ENCODE results near the gene PROZ.

Gene PROZ

DNA sequence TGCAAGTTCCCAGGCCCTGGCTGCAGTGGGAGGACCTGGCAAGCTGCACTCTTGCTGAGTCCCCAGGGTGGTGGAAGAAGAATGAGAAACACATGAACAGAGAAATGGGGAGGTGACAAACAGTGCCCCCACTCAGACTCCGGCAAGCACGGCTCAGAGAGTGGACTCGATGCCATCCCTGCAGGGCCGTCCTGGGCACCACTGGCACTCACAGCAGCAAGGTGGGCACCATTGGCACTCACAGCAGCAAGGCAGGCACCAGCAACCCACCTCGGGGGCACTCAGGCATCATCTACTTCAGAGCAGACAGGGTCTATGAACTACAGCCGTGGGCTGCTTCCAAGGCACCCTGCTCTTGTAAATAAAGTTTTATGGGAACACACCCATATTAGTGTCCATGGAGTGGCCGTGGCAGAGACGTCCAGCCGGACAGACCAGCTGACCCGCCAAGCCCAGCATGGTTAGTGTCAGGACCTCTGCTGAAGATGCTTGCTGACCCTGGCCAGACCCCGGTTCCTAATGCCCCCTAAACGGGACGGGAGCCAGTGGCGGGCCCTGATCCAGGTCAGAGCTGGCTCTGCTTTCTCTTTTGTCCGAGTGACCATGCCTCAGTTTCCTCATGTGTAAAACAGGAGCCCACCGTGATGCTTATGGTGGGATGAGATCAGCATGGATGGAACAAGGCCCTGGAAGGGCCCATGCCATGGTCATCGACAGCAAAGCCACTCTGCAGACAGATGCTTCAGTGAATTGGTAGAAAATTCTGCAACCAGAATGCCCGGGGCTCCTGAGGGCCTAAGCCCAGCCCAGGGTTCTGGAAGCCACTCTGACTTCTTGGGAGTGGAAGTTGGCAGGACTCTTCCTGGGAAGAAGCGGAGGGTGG is 37.9 kb upstream of the PROZ start:
- DNase-seq: no peak

DNA sequence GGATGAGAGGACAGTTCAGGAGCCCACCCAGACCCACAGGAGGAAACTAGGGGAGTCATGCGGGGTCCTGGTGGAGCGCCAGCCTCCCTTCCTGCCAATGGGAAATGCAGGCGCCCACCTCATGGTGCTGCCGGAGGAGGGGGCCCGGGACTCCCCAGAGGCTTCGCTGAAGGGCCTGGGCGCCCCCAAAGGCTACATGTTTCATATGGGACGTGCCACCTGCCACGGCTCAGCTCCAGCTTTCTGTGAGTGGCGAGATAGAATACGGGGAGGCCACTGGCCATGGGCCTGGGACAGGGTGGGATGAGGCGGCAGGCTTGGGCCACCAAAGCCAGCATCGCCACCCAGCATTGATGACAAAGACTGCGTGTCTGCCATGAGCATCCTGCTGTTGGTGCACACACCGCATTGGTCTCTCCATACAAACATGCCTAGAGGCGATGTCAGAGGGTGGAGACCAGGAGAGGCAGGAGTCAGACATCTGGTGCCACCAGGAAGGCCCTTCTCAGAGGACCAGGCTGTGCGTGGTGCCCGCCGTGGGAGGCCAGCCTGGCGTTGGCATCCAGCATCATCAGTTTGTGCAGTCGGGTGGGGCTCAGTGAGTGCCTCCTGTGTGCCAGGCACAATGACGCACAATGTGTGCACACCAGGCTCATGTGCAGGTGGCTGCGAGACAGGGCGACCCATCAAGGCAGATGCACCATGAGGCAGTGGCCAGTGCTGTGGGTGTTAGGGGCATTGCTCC is 37.1 kb upstream of the PROZ start:
- DNase-seq: no peak

DNA sequence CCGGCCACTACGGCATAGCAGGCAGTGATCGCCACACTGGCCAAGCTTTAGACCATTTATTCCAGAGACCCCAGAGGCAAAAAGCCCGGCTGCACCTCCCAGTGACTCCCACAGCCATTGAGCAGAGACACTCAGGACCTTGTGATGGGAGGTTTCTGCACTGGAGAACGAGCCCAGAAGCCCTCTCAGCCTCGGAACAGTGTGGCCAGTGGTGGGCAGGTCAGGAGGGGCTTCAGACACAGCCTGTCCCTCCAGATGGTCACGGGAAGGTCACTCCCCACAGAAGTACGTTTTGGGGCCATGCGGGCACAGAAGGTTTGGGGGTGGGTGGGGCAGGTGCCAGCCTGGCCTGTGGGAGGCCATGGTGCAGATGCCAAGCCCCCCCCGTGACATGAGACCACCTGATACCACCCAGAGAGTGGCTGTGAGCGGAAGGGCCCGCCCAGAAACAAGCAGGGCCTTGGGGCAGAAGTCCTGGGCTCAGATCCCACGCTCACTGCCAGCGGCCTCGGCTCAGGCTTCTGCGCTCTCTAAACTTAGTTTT is 36.4 kb upstream of the PROZ start:
- DNase-seq: no peak

DNA sequence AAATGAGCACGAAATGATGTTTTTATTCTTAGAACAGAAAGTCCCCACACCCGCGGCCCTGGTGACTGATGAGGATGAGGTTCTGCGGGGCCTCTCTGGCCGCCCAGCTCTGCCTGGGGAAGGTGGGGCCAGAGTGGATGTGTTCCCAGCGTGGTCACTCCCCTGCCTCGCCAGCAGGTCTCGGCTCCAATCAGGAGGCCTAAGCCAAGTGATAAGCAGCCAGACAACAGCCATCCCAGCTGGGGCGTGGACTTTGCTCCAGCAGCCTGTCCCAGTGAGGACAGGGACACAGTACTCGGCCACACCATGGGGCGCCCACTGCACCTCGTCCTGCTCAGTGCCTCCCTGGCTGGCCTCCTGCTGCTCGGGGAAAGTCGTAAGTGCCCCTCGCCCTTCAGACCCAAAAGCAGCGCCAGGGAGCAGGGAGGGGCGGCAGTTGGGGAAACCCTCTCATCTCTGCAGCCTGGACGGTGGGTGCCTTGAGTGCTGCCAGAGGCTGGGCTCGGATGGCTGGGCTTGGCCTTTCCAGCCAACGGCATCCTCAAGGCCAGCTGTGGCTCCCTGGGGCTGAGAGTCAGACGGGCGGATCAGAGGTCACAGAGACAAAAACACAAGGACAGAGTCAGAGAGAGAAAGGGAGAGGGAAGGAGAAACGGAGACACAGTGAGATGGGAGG is 35.8 kb upstream of the PROZ start, which contains the start of gene F10:
Gene F10 (plus strand): TSS at position 250 of the 676 bp plus-strand sequence. CDS start 57 bp downstream, at position 307.
- no peak for DNase-seq

DNA sequence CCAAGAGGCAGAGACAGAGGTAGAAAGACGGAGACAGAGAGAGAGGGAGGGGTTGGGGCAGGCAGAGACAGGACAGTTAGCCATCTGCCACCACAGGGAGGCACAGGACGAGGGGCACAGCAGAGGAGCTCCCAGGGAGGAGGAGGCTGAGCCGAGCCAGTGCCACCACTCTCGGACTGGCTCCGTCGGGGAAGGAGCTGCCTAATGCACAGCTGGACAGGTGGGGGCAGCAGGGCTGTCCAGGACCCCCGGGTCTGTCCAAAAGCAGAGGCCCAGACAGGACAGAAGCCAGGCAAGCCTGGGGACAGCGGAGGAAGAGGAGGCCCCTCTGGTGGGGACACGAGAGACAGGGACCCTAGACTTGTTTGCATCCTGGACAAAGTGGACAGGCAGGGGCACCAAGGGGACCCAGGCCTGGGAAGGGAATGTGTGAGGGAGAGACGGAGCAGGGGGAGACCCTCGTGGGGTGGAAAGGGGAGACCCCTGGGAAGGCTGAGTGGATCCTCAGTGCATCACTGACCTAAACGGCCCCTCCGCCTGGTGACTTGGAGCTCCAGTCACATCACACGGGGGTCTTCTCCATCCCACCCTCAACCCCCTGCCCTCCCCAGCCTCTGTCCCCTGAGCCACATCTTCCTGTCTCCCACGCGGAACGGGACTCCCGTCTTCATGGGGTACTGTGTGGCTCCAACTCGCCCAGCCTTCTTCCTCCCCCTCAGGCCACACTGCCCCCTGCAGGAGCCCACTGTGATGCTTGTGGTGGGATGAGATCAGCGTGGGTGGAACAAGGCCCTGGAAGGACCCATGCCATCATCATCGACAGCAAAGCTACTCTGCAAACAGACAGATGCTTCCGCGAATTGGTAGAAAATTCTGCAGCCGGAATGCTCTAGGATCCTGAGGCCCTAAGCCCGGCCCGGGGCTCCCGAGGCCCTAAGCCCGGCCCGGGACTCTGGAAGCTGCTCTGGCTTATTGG is 34.9 kb upstream of the PROZ start:
- no peak for DNase-seq

DNA sequence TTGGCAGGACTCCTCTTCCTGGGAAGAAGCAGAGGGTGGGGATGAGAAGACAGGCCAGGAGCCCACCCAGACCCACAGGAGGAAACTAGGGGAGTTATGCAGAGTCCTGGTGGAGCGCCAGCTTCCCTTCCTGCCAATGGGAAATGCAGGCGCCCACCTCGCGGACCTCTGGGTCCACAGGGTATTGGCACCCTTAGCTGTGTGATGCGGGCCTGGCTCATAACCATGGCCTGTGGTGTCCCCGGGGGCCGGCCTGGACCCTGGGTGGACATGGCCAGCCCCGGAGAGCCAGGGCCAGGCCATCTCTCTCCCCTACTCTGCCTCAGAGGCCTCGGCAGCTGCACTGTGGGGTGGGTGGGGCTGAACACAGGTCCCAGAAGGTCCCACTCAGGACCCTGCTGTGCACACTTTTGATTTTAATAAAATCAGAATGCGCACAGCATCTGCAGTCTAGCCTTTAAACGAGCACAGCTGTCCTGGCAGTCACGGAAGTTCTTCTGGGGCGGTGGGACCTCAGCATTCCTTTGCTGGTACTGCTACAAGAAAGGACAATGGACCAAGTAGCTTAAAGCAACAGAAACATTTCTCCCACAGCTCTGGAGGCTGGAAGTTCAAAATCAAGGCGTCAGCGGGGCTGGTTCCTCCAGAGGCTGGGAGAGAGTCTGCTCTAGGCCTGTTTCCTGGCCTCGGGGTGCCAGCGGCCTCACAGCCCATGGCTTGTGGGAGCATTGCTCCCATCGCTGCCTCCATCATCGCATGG is 34.1 kb upstream of the PROZ start:
- DNase-seq: no peak

DNA sequence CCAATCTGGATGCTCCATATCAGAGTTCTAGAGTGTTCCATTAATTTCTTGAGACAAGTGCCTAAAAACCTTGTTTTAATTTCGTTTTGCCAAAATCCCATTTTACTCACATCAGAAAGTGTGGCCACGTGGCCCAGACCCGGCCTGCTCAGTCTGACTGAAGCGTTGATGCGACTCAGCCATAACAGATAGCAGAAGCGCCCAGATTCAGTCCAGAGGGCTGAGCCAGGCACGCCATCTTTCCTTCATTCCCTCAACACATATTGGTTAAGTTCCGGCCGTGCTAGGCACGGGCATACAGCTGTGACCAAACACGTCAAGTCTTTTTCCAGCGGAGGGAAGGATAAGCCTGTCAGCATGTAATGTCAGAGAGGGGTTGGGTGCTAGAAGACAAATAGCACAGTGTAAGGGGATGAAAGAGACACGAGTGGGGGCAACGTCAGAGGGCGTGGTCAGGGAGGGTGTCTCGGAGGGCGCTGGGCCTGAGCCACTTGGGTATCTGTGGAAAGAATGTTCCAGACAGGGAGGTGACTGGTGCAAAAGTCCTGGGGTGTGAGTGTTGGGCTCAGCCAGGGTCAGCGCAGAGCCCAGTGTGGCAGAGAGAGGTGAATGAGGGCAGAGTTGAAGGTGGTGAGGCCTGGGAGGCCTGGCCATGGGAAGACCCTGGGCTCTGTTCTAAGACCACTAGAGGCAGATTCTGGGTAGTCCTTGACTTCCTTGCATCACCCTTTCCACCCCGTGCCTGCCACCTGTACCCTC is 32.8 kb upstream of the PROZ start:
- DNase-seq: no peak

DNA sequence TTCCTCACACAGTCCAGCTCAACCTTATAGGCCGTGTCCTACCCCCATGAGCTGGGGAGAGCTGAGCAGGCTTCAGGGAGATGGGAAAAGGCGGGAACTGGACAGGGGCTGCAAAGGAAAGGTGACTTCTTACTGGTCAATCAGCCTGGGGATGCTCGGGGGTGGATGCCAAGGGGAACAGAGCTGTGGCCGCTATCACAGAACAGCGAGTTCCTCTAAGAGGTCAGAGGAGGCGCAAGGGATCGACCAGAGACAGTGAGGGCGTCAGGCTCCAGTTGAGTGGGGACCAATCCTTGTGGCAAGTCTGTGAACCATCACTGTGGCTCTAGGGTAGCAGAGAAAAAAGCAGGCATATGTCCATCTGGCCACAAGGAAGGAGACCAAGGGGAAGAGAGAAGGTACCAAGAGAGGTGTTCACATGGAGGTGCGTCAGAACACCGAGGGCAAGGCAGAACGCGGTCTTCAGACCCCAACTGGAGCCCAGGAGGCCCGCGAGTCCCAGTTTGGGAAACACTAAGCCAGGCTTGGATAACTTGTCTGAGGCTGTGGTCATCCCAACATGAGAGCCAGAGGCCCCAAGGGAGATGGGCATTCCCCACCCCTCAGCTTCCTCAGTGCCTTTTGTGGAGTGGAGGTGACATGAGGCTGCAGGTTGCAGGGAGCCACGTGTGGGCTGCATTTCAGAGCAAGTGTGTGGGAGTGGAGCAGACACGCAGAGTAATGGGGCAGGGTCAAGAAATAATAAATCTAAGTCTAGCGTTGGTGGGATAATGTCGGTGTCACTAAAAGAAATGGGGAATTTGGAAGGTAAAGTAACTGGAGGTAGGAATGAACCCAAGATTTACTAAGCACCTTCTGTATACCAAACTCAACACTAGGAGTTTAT is 31.9 kb upstream of the PROZ start:
- no peak for DNase-seq

DNA sequence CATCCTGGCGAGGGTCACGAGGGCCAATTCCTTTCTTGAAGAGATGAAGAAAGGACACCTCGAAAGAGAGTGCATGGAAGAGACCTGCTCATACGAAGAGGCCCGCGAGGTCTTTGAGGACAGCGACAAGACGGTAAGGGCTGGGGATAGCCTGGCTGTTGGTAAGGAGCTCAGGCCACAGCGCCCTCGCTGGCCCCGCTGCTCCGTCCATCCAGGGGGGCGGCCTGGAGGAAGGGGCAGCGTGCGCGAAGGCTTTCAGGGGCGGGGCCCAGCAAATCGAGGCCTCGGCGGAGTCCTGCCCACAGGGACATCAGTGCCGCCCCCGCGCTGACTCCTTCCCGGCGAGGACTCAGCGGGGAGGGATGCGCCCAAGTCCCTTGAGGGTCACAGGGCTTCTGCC is 29.0 kb upstream of the PROZ start:
- DNase-seq: no peak

DNA sequence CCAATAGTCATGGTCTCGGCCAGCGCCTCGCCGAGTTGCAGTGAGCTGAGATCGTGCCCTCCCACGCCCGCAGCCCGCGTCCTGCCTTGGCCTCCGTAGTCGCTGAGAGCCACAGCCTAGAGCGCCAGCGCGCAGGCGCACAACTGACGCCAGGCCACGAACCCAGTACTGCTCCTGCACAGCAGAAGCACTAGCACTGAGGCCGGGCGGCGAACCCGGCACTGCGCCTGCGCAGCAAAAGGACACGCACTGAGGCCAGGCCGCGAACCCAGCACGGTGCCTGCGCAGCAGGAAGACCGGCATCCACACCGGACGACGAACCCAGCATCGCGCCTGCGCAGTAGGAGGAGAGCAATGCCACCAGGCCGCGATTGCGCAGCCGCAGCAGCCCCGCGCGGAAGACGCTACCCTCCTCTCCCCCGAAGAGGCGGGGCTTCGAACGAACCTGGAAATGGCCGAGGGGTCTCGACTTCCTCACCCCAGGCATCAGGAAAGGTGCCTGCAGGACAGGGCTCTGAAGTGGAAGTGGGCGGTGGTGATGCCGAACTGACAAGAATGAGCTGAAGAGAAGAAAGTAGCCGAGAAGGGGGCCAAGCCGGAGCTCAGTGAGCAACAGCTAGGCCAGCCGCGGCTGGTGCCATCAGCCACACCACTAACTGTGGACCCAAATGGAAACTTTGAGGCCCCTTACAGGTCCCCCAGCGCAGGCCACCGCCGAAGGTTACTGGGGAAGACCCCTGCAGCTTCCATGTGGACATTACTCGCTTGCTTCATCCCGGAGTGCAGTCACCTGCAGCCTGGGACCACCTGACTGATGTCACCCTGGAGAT is 28.3 kb upstream of the PROZ start:
- DNase-seq: no peak

DNA sequence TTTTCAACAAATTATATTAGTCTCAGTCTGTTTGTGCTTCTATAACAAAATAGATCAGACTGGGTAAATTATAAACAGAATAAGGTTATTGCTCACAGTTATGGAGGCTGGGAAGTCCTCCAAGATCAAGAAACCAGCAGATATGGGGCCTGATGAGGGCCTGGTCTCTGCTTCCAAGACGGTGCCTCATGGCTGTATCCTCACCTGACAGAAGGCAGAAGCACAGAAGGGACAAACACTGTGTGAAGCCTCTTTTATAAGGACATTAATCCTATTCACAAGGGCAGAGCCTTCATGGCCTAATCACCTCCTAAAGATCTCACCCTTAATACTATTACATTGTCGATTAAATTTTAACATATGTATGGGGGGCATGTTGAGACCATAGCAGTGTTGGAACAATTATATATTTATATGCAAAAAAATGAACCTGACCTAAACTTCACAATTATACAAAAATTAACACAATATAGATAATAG is 23.1 kb upstream of the PROZ start:
- no peak for DNase-seq

DNA sequence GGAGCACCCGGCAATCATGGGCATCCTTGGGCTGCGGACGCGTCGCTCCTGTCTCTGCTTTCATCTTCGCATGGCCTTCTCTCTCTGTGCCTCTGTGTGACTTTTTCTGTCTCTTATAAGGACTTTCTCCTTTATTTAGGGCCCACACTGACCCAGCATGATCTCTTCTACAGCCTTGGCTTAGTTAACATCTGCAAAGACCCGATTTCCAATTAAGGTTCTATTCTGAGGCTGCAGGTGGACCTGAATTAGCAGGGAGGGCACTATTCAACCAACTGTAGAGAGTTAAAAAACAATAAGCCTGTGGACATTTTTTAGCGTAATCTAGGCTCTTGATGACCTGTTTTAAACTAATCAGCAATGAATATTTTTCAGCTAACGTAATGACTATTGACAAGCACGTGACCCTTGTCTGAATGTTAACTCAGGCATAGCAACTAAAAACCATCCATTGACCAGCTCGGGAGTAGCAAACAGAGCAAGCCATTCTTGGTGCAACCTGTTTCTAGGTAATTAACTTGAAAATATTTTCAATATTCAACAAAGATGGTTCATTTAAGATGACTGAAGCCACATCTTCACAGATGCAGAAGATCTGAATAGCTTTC is 20.7 kb upstream of the PROZ start:
- no peak for DNase-seq

DNA sequence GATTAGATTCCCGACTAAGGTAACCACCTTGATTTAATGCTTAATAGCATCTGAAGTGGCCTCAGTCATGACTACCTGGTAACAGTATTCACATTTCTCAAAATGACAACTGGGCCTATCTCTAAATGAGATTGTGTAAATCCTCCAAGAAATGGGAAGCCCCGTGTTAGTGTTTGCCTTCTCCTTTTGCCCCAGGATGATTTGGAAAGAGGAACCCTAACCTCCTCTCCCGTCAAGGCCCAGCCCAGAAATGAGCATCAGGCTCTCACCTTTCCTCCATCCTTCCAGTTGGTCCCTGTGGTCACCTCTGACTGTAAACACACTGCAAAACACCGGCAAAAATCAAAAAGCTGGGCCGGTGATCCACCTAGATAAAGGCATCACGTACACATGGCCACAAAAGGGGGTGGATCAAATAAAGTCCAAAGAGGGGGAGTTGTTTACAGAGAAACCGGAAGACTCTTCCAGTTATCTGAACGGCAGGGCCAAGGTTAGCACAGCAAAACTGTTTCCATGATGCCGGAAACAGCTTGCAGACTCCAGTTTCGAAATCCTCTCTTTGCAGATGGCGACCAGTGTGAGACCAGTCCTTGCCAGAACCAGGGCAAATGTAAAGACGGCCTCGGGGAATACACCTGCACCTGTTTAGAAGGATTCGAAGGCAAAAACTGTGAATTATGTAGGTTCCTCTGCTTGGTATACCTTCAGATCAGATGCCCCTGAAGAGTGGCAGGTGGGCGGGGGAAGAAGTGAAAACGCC is 19.5 kb upstream of the PROZ start:
- DNase-seq: peak; percentile 81

DNA sequence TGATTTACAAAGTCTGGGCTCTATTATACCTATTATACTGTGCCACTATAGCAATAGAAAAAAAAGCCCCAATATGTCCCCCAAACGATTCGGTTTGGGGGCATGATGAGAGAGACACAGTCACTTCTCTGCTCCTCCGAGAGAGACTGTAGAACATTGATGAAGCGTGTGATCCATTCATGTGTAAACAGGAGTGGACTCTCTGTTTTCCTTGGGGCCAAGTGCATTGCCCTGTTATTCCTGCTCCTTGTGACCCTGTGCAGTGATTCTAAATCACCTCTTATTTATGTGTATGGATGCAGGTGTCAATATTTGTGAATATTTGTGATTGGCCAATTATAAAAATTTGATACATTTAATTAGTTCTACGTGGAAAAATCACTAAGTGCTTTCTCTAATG is 18.9 kb upstream of the PROZ start:
- DNase-seq: no peak

DNA sequence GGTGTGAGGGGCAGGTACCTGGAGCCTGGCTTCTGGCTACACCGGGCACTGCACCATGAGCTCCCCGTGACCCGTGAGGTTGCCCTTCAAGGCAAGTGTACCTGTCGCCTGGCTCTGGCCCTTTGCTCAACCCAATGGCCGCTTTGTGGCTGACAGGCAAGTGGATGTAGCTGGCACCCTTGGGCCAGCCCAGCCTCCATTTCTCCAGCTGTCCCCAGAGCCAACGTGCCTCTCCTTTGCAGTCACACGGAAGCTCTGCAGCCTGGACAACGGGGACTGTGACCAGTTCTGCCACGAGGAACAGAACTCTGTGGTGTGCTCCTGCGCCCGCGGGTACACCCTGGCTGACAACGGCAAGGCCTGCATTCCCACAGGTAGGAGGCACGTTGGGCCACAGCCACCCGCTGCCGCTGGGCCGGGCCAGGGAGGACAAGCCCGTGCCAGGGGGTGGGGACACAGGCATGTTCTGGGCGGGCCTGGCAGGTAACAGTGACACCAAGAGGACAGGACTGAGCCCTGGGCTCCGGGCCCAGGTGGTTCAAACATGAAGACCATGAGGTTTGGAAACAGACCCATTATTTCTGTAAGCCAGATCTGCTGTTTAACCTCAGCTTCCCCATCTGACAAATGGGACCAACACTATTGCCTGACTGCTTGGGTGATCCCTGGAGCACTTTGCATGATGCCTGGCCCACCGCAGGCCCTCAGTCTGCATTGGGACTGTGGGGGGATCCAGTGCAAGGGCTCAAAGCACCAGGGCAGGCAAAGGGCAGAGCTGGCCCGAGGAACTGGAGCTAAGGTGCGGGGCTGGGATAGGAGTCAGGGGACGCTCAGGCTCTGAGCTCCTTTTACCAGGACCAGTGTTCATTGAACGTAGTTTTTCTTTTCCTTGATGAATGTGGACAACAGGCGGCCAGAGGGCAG is 17.5 kb upstream of the PROZ start:
- no peak for DNase-seq

DNA sequence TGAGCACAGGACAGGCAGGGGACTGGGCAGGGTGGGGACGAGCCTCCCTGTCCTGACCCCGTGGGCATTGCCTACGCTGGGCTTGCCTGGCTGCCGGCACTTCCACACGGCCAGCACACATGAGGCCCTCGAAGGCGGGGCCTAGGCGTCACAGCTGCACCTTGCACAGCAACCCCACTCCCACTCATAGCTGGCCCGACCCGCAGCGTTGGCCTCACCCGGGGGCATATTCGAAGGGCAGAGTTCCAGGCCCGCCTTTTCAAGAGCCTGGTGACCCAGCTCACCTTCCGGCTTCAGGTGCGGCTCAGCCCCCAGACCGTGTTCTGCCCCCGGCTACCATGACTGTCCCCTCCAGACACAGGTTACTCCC is 16.9 kb upstream of the PROZ start:
- no peak for DNase-seq
